HepG2 (cell line): Measurements from ENCODE around the gene TSHZ2. TPM values are rescaled to one million over a fixed set of nuclear protein-coding genes. Genes with fewer than 3 reads are reported as not detected.

ENCODE experiments used
- AKAP8 ChIP-seq: sonication (generic); formaldehyde crosslinking; IDR thresholded peaks from 2 replicates; pipeline ENCODE4 v1.5.1; 2020; ENCODE audit warnings: mild to moderate bottlenecking, missing genetic modification reagents
- CCDC6 ChIP-seq: sonication (generic); formaldehyde crosslinking; IDR thresholded peaks from 2 replicates; pipeline ENCODE4 v1.8.1; 2022; ENCODE audit warnings: mild to moderate bottlenecking, missing genetic modification reagents, moderate library complexity
- CEBPZ ChIP-seq: IDR thresholded peaks from 2 replicates; pipeline ENCODE4 v1.6.1; 2012; ENCODE audit warnings: low read length, improper control_type of control experiment
- CERS6 ChIP-seq: sonication (generic); formaldehyde crosslinking; IDR thresholded peaks from 2 replicates; pipeline ENCODE4 v1.5.0; 2020; ENCODE audit warnings: missing genetic modification reagents
- EP300 ChIP-seq, 3 experiments: sonication (generic) in 1 of 3; formaldehyde crosslinking in 1 of 3; IDR thresholded peaks; 2 replicates each; pipeline versions ENCODE4 v1.5.1 to v1.6.1; 2011 to 2020; ENCODE audit warnings: low read depth in 2 of 3, low read length in 2 of 3, borderline replicate concordance in 1 of 3, improper control_type of control experiment in 1 of 3, mild to moderate bottlenecking in 1 of 3, missing genetic modification reagents in 1 of 3, moderate library complexity in 1 of 3
- KMT2B ChIP-seq: IDR thresholded peaks from 2 replicates; pipeline ENCODE4 v1.6.1; 2016; ENCODE audit warnings: missing genetic modification reagents, missing compliant biosample characterization
- MED8 ChIP-seq: sonication (generic); formaldehyde crosslinking; IDR thresholded peaks from 2 replicates; pipeline ENCODE4 v1.8.1; 2023; ENCODE audit warnings: mild to moderate bottlenecking, missing genetic modification reagents; ENCODE audit not compliant: insufficient replicate concordance
- ZBTB38 ChIP-seq: sonication (generic); formaldehyde crosslinking; IDR thresholded peaks from 2 replicates; pipeline ENCODE4 v1.5.1; 2020; ENCODE audit warnings: mild to moderate bottlenecking, missing genetic modification reagents
- ZBTB44 ChIP-seq: sonication (generic); formaldehyde crosslinking; IDR thresholded peaks from 2 replicates; pipeline ENCODE4 v1.4.0; 2020; ENCODE audit warnings: missing genetic modification reagents
- ZNF441 ChIP-seq: sonication (generic); formaldehyde crosslinking; IDR thresholded peaks from 2 replicates; pipeline ENCODE4 v1.7.0; 2021; ENCODE audit warnings: missing genetic modification reagents, borderline replicate concordance
- ZNF660 ChIP-seq: sonication (generic); formaldehyde crosslinking; IDR thresholded peaks from 2 replicates; pipeline ENCODE4 v1.5.1; 2020; ENCODE audit warnings: mild to moderate bottlenecking, low read depth, missing genetic modification reagents, borderline replicate concordance
- polyA plus RNA-seq, 8 experiments: library from polyadenylated mRNA; depleted of rRNA in 3 of 8; stranded (reverse) in 7 of 8; unstranded in 1 of 8; fragments of >200 nt; fragmentation: Illumina TruSeq in 4 of 8; extraction: Trizol in 4 of 8; gene quantifications; 2 replicates each; pipeline versions ENCODE4 v1.2.1 to v1.2.3, GENCODE V29; 2011 to 2016; ENCODE audit warnings: low read depth in 4 of 8, missing spikeins in 1 of 8, mixed read lengths in 1 of 8; ENCODE audit not compliant: insufficient read depth in 1 of 8
- total RNA-seq, 5 experiments: library from RNA; depleted of rRNA; stranded (reverse); fragments of >200 nt; fragmentation: Illumina TruSeq; extraction: Trizol; gene quantifications; 2 replicates each; pipeline ENCODE4 v1.2.3, GENCODE V29; 2016; ENCODE audit warnings: low read depth in 1 of 5
- TF ChIP-seq, protein P1 (sequence below): sonication (generic); formaldehyde crosslinking; IDR thresholded peaks from 2 replicates; pipeline ENCODE4 v1.4.0; 2020; ENCODE audit warnings: missing genetic modification reagents
- TF ChIP-seq, protein P2 (sequence below): sonication (generic); formaldehyde crosslinking; IDR thresholded peaks from 2 replicates; pipeline ENCODE4 v1.8.0; 2022; ENCODE audit warnings: mild to moderate bottlenecking, missing genetic modification reagents, moderate library complexity
- TF ChIP-seq, protein P3 (sequence below): sonication (generic); formaldehyde crosslinking; conservative IDR thresholded peaks from 2 replicates; pipeline ENCODE4 v1.4.0; 2020; ENCODE audit warnings: missing genetic modification reagents

TSHZ2 gene
- total and polyA plus RNA-seq, 2 of the 13 experiments (the other 11 are each of a cell fraction or from before 2014, with no cell fraction given), result 0.01 TPM; not detected in 1

GRCh38 chr20:53081916-53082863, 110.0 kb downstream of the TSHZ2 start (continued):
- TF ChIP-seq CEBPZ, result no peak
- TF ChIP-seq ZBTB44 (CRISPR knock-in tag), result no peak
- TF ChIP-seq, protein P1, sequence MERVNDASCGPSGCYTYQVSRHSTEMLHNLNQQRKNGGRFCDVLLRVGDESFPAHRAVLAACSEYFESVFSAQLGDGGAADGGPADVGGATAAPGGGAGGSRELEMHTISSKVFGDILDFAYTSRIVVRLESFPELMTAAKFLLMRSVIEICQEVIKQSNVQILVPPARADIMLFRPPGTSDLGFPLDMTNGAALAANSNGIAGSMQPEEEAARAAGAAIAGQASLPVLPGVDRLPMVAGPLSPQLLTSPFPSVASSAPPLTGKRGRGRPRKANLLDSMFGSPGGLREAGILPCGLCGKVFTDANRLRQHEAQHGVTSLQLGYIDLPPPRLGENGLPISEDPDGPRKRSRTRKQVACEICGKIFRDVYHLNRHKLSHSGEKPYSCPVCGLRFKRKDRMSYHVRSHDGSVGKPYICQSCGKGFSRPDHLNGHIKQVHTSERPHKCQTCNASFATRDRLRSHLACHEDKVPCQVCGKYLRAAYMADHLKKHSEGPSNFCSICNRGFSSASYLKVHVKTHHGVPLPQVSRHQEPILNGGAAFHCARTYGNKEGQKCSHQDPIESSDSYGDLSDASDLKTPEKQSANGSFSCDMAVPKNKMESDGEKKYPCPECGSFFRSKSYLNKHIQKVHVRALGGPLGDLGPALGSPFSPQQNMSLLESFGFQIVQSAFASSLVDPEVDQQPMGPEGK (CRISPR knock-in tag), result 0 out of 2 replicates have a peak, but pooled peaks have one; percentile 42
- TF ChIP-seq ZBTB38 (CRISPR knock-in tag), result no peak
- TF ChIP-seq, protein P2, sequence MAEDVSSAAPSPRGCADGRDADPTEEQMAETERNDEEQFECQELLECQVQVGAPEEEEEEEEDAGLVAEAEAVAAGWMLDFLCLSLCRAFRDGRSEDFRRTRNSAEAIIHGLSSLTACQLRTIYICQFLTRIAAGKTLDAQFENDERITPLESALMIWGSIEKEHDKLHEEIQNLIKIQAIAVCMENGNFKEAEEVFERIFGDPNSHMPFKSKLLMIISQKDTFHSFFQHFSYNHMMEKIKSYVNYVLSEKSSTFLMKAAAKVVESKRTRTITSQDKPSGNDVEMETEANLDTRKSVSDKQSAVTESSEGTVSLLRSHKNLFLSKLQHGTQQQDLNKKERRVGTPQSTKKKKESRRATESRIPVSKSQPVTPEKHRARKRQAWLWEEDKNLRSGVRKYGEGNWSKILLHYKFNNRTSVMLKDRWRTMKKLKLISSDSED, result no peak
- TF ChIP-seq EP300 (IDR thresholded peaks at IDR 0.05; ENCODE audit: low read depth in 2 of 2, low read length in 2 of 2), result peak; percentile 23 to 94; a peak in 2 of 4 replicates
- TF ChIP-seq EP300 (CRISPR knock-in tag; IDR thresholded peaks at IDR 0.05; ENCODE audit: borderline replicate concordance), result peak; percentile 91
- no peak for TF ChIP-seq ZNF660 (CRISPR knock-in tag)
- TF ChIP-seq, protein P3, sequence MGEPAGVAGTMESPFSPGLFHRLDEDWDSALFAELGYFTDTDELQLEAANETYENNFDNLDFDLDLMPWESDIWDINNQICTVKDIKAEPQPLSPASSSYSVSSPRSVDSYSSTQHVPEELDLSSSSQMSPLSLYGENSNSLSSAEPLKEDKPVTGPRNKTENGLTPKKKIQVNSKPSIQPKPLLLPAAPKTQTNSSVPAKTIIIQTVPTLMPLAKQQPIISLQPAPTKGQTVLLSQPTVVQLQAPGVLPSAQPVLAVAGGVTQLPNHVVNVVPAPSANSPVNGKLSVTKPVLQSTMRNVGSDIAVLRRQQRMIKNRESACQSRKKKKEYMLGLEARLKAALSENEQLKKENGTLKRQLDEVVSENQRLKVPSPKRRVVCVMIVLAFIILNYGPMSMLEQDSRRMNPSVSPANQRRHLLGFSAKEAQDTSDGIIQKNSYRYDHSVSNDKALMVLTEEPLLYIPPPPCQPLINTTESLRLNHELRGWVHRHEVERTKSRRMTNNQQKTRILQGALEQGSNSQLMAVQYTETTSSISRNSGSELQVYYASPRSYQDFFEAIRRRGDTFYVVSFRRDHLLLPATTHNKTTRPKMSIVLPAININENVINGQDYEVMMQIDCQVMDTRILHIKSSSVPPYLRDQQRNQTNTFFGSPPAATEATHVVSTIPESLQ (CRISPR knock-in tag), result no peak
- no peak; the same call in 1 of the 2 replicates for TF ChIP-seq KMT2B (CRISPR knock-in tag)
- no peak for TF ChIP-seq CERS6 (CRISPR knock-in tag)
- no peak for TF ChIP-seq MED8 (CRISPR knock-in tag)
- no peak for TF ChIP-seq CCDC6 (CRISPR knock-in tag)
- no peak for TF ChIP-seq AKAP8 (CRISPR knock-in tag)
- no peak for TF ChIP-seq ZNF441
